ENCODE measurements around the gene ZNF160. TPM values are rescaled to one million over a fixed set of nuclear protein-coding genes. Genes with fewer than 3 reads are reported as not detected.

ZNF160 gene
- total RNA-seq, 1 experiment from 2014 or later, result 33.3 TPM

GRCh38 chr19:53019684-53020083 is 83.5 kb downstream of the ZNF160 start:
- CTCF ChIA-PET, result no interaction called here
- H3K9me3 Mint-ChIP-seq (ENCODE audit: unreplicated experiment), result peaks cover 26% of the 10 kb centered on the region
- Histone ChIP-seq H3K4me3 (ENCODE audit: low read depth, low read length) (no peak overlapping the region), H3K9me3 (peaks cover 16% of the 10 kb centered on the region; the same call in 1 of the 2 replicates), H3K4me1 (no peaks in the 10 kb centered on the region; the same call in 1 of the 2 replicates), H3K27me3 (replicated peaks; ENCODE audit: control insufficient read depth, insufficient read depth, low read length) (no peaks in the 10 kb centered on the region), H3K36me3 (ENCODE audit: control insufficient read depth, insufficient read depth, low read length) (no peaks in the 10 kb centered on the region)
- no peaks in the 10 kb centered on the region for H3K4me1 Mint-ChIP-seq (ENCODE audit: low read depth, unreplicated experiment)
- no peak overlapping the region for H3K27ac Mint-ChIP-seq (ENCODE audit: unreplicated experiment)
- TF ChIP-seq CTCF (IDR thresholded peaks at IDR 0.05; ENCODE audit: insufficient read depth in 1 of 2, low read depth in 1 of 2, low read length in 1 of 2, severe bottlenecking in 1 of 2, unreplicated experiment in 1 of 2), result no peak
- POLR2A ChIA-PET, result no interaction called here
- H3K36me3 Mint-ChIP-seq (ENCODE audit: insufficient read depth, unreplicated experiment), result peaks cover 6% of the 10 kb centered on the region
- no peaks in the 10 kb centered on the region for H3K27me3 Mint-ChIP-seq (ENCODE audit: insufficient read depth, unreplicated experiment)
- intact Hi-C loops (cut with micrococcal nuclease; ENCODE audit: unreplicated experiment), result no loop called here
- no peak overlapping the region for H3K4me3 Mint-ChIP-seq (ENCODE audit: unreplicated experiment)
- no peak for DNase-seq
- BruUV-seq (replicated peaks), result no TSS peak

Other genes starting within 250 kb of the ZNF160 start
- 29.1 and 35.8 TPM in 2 replicates for gene ZNF468, start 245.8 kb downstream of the ZNF160 start, total RNA-seq (2022)
- gene ZNF320, start 205.8 kb downstream of the ZNF160 start, total RNA-seq (2022), result 14.7 and 15.5 TPM in 2 replicates
- 7.3 and 9.0 TPM in 2 replicates for gene ZNF888, start 180.0 kb downstream of the ZNF160 start, total RNA-seq (2022)
- gene ZNF816, start 140.5 kb downstream of the ZNF160 start, total RNA-seq (2022), result 8.8 and 11.5 TPM in 2 replicates
- gene ERVV-1, start 89.5 kb downstream of the ZNF160 start, total RNA-seq (2022), result not detected in 2 replicates
- 0.11 and 0.21 TPM in 2 replicates for gene ERVV-2, start 58.7 kb downstream of the ZNF160 start, total RNA-seq (2022)
- gene ZNF415, start 29.5 kb upstream of the ZNF160 start, total RNA-seq (2022), result 12.5 and 14.9 TPM in 2 replicates
- gene ZNF347, start 55.6 kb upstream of the ZNF160 start, total RNA-seq (2022), result 1.3 and 2.2 TPM in 2 replicates
- gene ZNF665, start 89.9 kb upstream of the ZNF160 start, total RNA-seq (2022), result 0.39 and 0.73 TPM in 2 replicates
- gene ZNF677, start 151.5 kb upstream of the ZNF160 start, total RNA-seq (2022), result not detected in 2 replicates
- gene VN1R2, start 154.9 kb upstream of the ZNF160 start, total RNA-seq (2022), result not detected in 2 replicates
- gene VN1R4, start 164.3 kb upstream of the ZNF160 start, total RNA-seq (2022), result not detected in 2 replicates
- gene ZNF845, start 230.3 kb upstream of the ZNF160 start, total RNA-seq (2022), result 8.0 and 8.9 TPM in 2 replicates